GM10266 (cell line): Measurements from ENCODE around the gene TTC34.

ENCODE experiments used
- DNase-seq: peaks from one replicate; pipeline ENCODE4 v3.0.0; 2012; ENCODE audit errors: extremely low spot score
- TF ChIP-seq, protein P1 (sequence below): IDR thresholded peaks from 2 replicates; pipeline ENCODE4 v1.5.1; 2012; ENCODE audit warnings: mild to moderate bottlenecking, low read depth; ENCODE audit not compliant: control insufficient read depth, insufficient read depth; ENCODE audit errors: missing control alignments

TTC34 gene

DNA sequence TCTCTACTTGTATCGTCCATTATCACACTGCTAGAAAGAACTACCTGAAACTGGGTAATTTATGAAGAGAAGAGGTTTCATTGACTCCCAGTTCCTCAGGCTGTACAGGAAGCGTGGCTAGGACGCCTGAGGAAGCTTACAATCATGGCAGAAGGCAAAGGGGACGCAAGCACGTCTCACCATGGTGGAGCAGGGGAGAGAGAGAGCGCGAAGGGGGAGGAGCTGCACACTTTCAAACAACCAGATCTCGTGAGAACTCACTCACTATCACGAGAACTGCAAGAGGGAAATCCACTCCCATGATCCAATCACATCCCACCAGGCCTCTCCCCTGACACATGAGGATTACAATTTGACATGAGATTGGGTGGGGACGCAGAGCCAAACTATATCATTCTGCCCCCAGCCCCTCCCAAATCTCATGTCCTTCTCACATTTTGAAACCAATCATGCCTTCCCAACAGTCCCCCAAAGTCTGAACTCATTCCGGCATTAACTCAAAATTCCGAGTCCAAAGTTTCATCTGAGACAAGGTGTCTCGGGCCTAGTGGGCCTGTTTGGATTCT lies 176.7 kb downstream of the TTC34 start:
- TF ChIP-seq, protein P1, sequence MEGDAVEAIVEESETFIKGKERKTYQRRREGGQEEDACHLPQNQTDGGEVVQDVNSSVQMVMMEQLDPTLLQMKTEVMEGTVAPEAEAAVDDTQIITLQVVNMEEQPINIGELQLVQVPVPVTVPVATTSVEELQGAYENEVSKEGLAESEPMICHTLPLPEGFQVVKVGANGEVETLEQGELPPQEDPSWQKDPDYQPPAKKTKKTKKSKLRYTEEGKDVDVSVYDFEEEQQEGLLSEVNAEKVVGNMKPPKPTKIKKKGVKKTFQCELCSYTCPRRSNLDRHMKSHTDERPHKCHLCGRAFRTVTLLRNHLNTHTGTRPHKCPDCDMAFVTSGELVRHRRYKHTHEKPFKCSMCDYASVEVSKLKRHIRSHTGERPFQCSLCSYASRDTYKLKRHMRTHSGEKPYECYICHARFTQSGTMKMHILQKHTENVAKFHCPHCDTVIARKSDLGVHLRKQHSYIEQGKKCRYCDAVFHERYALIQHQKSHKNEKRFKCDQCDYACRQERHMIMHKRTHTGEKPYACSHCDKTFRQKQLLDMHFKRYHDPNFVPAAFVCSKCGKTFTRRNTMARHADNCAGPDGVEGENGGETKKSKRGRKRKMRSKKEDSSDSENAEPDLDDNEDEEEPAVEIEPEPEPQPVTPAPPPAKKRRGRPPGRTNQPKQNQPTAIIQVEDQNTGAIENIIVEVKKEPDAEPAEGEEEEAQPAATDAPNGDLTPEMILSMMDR: no peak
- DNase-seq: no peak

DNA sequence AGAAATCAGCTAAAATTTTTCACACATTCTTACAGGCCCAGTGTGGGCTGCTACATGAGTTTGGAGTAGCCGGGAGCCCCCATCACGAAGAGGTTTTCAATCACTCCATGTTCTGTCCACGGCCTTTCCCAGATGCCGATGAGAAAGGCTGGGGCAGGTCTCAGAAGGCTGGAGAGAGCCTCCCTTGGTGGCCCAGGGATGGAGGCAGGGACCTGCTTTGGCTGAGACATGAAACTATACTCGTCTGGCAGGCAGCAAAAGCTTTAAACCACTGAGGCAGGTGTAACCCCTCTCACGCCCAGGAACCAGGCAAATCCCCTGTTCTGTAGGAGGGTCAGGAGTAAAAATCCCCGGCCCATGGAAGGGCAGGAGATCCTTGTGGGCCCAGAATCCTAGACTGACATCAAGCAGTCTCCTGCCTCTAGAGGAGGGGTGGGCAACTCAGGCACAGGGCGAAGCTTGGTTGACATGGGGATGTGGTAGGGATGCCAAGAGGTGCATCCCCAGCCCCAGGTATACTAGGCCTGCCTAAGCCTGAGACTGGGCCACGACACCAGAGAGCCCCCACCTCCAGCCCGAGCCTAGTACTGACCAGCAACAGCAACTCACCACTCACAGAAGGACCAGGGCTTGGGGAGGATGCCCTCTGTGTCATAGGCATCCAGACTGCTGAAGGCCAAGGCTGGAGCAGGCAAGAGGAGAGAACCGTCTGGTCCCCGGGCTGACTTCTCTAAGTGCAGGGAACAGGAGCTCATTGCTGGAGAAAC lies 177.7 kb downstream of the TTC34 start:
- DNase-seq: no peak
- TF ChIP-seq, protein P1: no peak

DNA sequence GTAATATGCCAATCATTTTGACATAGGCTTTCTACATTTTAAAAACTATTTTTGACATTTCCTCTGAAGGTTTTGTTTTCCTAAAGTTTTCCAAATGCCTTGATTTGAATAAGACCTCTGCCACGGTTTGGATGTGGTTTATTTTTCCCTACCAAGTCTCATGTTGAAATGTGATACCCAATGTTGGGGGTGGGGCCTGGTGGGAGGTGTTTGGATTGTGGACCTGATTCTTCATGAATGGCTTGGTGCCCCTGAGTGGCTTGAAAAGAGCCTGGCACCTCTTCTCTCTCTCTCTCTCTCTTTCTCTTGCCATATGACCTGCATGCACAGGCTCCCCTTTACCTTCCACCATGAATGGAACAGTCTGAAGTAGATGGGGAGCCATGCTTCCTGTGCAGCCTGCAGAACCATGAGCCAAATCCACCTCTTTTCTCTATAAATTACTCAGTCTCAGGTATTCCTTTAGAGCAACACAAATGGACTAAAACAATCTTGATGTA lies 183.5 kb downstream of the TTC34 start:
- DNase-seq: no peak
- TF ChIP-seq, protein P1: no peak

DNA sequence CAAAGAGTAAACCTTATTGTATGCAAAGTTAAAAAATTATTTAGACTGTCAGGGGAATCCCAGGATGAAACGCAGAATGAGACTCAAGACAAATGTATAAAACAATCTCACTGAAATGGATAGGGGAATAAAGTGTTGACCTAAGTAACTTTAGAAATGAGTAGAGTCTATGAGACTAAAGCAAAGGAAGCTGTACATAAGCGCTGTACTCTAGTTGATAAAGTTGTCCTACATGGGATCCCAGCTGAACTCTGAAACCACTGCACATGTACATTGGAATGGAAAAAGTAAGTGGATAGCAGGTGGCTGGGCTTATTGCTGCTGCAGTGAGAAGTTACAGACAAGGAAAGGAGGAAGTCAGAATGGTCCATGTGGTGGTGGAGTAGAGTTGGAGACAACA lies 187.3 kb downstream of the TTC34 start:
- TF ChIP-seq, protein P1: no peak
- no peak for DNase-seq

DNA sequence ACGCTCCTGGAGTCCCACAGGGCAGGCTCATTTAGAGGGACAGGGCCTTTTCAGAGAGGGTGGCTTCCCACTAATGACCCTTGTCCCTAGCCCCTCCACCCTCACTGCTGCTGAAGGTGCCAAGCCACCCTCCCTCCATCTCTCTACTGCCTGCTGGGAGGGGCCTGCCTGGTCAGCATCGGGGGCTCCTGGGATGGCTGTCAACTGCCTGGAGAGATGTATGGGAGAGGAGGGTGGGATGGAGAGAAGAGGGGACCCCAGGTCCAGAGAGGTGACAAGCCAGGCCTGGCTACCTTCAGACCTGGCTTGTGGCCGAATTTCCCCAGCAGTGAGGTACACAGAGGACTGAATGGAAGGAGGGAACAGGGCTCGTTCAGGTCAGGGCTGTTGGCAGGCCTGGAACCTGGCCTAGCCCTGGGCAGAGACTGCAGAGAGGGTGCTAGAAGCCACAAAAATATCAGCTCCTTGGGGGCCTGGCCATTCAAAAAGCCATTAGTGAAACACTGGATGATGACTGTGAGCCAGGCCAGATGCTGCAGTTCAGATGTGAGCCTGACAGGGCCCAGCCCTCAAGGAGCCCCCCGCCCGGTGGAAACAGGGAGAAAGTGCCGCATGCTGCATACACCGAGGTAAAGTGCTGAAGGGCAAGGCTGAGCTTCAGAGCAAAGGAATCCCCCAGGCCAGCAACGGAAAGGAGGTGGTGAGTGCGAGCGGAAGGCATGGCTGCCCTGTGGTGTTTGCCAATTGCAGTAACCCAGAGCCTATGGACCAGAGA lies 188.7 kb downstream of the TTC34 start:
- no peak for DNase-seq
- TF ChIP-seq, protein P1: no peak

DNA sequence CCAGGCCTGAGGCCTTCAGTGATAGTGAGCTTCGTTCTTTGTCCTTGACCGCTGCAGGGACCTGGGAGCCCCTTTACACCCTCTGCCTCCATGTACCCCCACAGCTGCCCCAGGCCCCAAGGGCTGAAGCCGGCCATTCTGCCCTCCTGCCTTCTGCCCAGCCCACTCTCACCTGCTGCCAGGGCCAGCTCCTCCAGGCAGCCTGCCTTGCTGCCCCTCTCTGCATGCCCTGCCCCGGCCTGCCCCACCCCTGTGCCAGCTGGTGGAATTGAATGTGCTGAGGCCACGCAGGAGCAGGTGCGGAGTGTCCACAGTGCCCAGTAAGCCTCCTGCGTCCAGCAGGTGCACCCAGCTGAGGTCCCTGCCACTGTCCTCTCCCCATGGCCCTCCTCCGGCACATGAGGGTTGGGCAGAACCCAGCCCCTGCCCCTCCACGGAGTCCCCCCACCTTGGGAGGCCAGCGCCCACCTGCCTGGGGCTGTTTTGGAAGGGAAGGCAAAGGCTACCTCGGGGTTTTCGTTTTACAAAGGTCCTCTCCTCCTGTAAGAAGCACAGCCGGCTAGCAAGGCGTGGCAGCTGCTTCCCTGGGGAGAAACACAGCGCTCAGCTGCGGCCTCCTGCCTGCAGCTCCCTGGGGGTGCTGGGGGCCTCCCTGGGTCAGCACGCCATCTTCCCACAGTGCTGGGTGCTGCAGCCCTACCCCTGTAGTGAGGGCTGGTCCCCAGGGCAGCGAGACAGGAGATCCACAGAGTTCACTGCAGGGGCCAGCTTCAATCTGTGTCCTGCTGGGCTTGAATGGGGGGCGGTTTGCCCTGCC lies 189.7 kb downstream of the TTC34 start:
- TF ChIP-seq, protein P1: no peak
- no peak for DNase-seq
